Left ventricle myocardium inferior (tissue), 1 donor: Measurements from ENCODE around the gene ABCB6. TPM values are rescaled to one million over a fixed set of nuclear protein-coding genes. Genes with fewer than 3 reads are reported as not detected.
A peak's percentile ranks its signal among the peaks of the same experiment; 100 is the strongest.

Experiments used
- DNase-seq: peaks from one replicate; pipeline ENCODE4 v3.0.0-alpha.2; 2020
- H3K27ac ChIP-seq: fragments of 200-600 bp; replicated peaks from 2 replicates; pipeline ENCODE4 v1.8.0; 2021
- H3K27me3 ChIP-seq: fragments of 200-600 bp; 2 replicates; pipeline ENCODE4 v1.8.0; 2021; ENCODE audit warnings: low read depth
- H3K36me3 ChIP-seq: fragments of 200-600 bp; 2 replicates; pipeline ENCODE4 v1.8.0; 2021
- H3K4me1 ChIP-seq: fragments of 200-600 bp; 2 replicates; pipeline ENCODE4 v1.8.0; 2021
- H3K4me3 ChIP-seq: fragments of 200-600 bp; 2 replicates; pipeline ENCODE4 v1.8.0; 2021; ENCODE audit warnings: mild to moderate bottlenecking, moderate library complexity
- H3K9me3 ChIP-seq: fragments of 200-600 bp; replicated peaks from 2 replicates; pipeline ENCODE4 v1.8.0; 2021
- CTCF ChIP-seq: fragments of 200-600 bp; IDR thresholded peaks from 2 replicates; pipeline ENCODE4 v1.8.0; 2021; ENCODE audit warnings: antibody characterized with exemption, mild to moderate bottlenecking, borderline replicate concordance
- intact Hi-C: fragments of 100-400 bp; cut with micrococcal nuclease; formaldehyde crosslinking; loops from one replicate; pipeline ENCODE4 v1.11.0; 2022
- total RNA-seq: library from RNA; stranded (reverse); fragmentation: NEBNext Ultra II Directional; extraction: Animal tissue kit (Norgen Biotek cat#: 25700); gene quantifications from one replicate; pipeline ENCODE4 v1.2.1, GENCODE V29; 2021
- donor health status: DM: no; HTN: yes; CAD: no; lungs with severe emphysema.

ABCB6 gene
- total RNA-seq, 1 donor from 2014 or later: 21.5 TPM

DNA sequence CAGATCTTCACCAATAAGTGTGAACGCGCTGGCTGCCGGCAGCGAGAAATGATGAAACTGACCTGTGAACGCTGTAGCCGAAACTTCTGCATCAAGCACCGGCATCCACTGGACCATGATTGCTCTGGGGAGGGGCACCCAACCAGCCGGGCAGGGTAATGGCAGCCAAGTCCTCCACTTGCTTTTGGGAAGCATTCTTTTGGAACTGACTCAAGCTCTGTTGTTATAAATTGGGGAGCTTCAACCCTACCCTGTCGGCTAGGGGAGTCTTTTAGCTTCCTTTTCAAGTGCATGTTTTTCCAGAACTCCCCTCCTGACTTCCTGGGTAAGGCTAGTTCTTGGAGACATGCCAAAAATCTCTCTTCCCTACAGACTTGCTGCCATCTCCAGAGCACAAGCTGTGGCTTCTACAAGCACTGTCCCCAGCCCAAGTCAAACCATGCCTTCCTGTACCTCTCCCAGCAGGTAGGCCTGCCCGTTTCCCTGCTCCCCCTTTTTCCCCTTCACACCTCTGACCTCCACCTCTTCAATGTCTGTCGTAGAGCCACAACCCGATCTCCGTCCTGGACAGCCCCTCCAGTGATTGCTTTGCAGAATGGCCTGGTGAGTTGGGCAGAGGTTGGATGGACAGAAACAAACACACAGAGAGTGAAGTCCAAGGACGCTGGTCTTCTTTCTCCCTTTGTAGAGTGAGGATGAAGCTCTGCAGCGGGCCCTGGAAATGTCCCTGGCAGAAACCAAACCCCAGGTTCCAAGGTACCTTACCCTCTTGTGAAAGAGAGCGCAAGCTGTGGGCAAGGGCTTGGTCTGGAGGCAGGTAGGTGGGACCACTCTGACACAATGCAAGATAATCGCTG, 10.6 kb downstream of the ABCB6 start:
- H3K27me3 ChIP-seq: no peaks in the 10 kb centered on the region
- H3K27ac ChIP-seq: peak overlapping the region; percentile 97
- intact Hi-C loops: no loop called here
- peaks cover 45% of the 10 kb centered on the region for H3K36me3 ChIP-seq
- peaks cover 27% of the 10 kb centered on the region for H3K4me1 ChIP-seq
- no peak for TF ChIP-seq CTCF
- no peak for DNase-seq
- peak overlapping the region; percentile 81 for H3K4me3 ChIP-seq
- H3K9me3 ChIP-seq: no peaks in the 10 kb centered on the region

DNA sequence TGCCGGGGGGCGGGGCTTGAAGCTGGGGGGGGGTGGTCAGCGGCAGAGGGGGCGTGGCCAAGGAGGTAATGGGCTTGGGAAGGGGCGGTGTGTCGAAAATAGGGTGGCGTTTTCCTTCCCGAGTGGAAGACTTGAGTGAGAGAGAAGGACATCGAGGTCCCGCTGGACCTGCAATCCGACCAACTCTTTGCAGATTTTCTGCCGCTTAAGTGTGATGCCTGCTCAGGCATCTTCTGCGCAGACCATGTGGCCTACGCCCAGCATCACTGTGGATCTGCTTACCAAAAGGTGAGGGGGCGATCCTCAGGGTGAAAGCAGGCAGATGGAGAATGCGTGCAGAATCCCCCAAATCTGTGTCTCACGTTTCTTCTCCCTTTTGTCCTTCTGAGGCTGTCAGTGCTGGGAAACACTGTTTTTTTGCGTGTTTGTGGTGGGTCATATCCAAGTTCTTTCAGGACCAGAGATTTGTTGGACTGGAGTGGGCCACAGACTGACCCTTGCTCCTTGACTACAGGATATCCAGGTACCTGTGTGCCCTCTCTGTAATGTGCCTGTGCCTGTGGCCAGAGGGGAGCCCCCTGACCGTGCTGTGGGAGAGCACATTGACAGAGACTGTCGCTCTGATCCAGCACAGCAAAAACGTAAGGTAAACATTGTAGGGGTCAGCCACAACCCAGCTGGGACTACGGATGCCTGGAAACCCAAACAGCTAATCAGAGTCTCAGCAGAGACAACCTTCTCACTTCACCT, 11.4 kb downstream of the ABCB6 start:
- peak overlapping the region; percentile 81 for H3K4me3 ChIP-seq
- no peaks in the 10 kb centered on the region for H3K27me3 ChIP-seq
- H3K27ac ChIP-seq: peak overlapping the region; percentile 97
- no peaks in the 10 kb centered on the region for H3K9me3 ChIP-seq
- intact Hi-C loops: no loop called here
- H3K36me3 ChIP-seq: peaks cover 37% of the 10 kb centered on the region
- DNase-seq: no peak
- peaks cover 27% of the 10 kb centered on the region for H3K4me1 ChIP-seq
- no peak for TF ChIP-seq CTCF

- Histone ChIP-seq H3K27ac (peak within 1 kb of the TSS; percentile 97), H3K4me1 (peaks cover 27% of the 10 kb centered on the region), H3K9me3 (no peaks in the 10 kb centered on the region), H3K36me3 (peaks cover 31% of the 10 kb centered on the region), H3K27me3 (no peaks in the 10 kb centered on the region), H3K4me3 (peak within 1 kb of the TSS; percentile 81)
- TF ChIP-seq CTCF: peak; percentile 33
- DNase-seq: peak; percentile 94
- intact Hi-C loops: no loop called here
Measured at GRCh38 chr2:219206328-219207133, 12.2 kb downstream of the ABCB6 start, which contains the start of gene ZFAND2B. Gene ZFAND2B (plus strand): TSS chr2:219206782. CDS start chr2:219206988, 206 bp downstream.

GRCh38 chr2:219205981-219206327, 12.8 kb downstream of the ABCB6 start:
- Histone ChIP-seq H3K9me3 (no peaks in the 10 kb centered on the region), H3K36me3 (peaks cover 28% of the 10 kb centered on the region), H3K27me3 (no peaks in the 10 kb centered on the region), H3K4me3 (peak overlapping the region; percentile 81), H3K4me1 (peaks cover 27% of the 10 kb centered on the region), H3K27ac (peak overlapping the region; percentile 97)
- DNase-seq: no peak
- intact Hi-C loops: no loop called here
- no peak for TF ChIP-seq CTCF

DNA sequence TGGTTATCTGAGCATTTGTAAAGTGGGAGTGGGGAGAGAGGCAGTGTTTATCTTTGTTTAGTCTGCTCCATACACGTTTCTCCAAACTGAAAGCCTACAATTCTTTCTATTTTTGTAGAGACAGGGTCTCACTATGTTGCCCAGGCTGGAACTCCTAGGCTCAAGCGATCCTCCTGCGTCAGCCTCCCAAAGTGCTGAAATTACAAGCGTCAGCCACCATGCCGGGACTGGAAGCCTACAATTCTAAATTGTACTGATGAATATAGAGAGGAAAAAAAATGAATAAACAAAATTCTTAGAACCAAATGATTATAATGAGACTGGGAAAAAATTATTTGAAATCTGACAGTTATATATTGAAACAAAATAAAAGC, 13.6 kb downstream of the ABCB6 start:
- no peak overlapping the region for H3K27ac ChIP-seq
- no peak for TF ChIP-seq CTCF
- no peak overlapping the region for H3K4me3 ChIP-seq
- no peaks in the 10 kb centered on the region for H3K27me3 ChIP-seq
- H3K9me3 ChIP-seq: no peaks in the 10 kb centered on the region
- intact Hi-C loops: no loop called here
- H3K4me1 ChIP-seq: peaks cover 27% of the 10 kb centered on the region
- H3K36me3 ChIP-seq: peaks cover 21% of the 10 kb centered on the region
- DNase-seq: no peak
